HepG2 (cell line): ENCODE data around the gene AP3M1. TPM values are rescaled to one million over a fixed set of nuclear protein-coding genes. Genes with fewer than 3 reads are reported as not detected.

Source experiments
- ATAC-seq: fragments of 200-7000 bp; cut with Tn5 transposase; 3 replicates; pipeline ENCODE4 v1.9.1; 2020; ENCODE audit warnings: mild to moderate bottlenecking, moderate library complexity
- BruUV-seq: library from RNA; stranded (reverse); fragments of 400-500 nt; replicated peaks from 2 replicates; lab custom pipeline; 2021; lab: Mats Ljungman, UMichigan
- CTCF ChIA-PET: fragments of 300-600 bp; formaldehyde crosslinking; extraction: SDS; loops from one replicate; lab custom pipeline; 2021; ENCODE audit warnings: low total read pairs, inconsistent platforms, low intra/inter-chr PET ratio; lab: Yijun Ruan, JAX
- POLR2A ChIA-PET: fragments of 350-600 bp; sonication (Branson Sonifier 250); formaldehyde crosslinking; loops from one replicate; lab custom pipeline; 2020; ENCODE audit warnings: antibody characterized with exemption, inconsistent platforms; lab: Yijun Ruan, JAX
- DNase-seq: peaks from one replicate; pipeline ENCODE4 v3.0.0-alpha.2; 2015; ENCODE audit warnings: low spot score
- FAIRE-seq: peaks from 3 replicates; lab custom pipeline; 2011; peaks lifted over from hg19 to GRCh38; lab: Jason Lieb, UNC
- H2AFZ ChIP-seq: one replicate; pipeline ENCODE4 v1.6.1; 2011; ENCODE audit warnings: low read length, inconsistent platforms
- H3K27ac ChIP-seq: fragments of 300-600 bp; 3 replicates; pipeline ENCODE4 v1.8.0; 2011; ENCODE audit warnings: mixed run types, mild to moderate bottlenecking, mixed read lengths, low read length, inconsistent platforms; ENCODE audit not compliant: insufficient read depth; ENCODE audit errors: extremely low read length
- H3K27me3 ChIP-seq, 2 experiments: fragments of 200-600 bp in 1 of 2; 2 replicates in 1 of 2; 3 replicates in 1 of 2; pipeline versions ENCODE4 v1.6.0 to v1.8.0; 2011; ENCODE audit warnings: low read length in 2 of 2, mild to moderate bottlenecking in 2 of 2, moderate library complexity in 2 of 2, inconsistent platforms in 1 of 2; ENCODE audit not compliant: insufficient read depth in 2 of 2, control insufficient read depth in 1 of 2
- H3K36me3 ChIP-seq, 2 experiments: fragments of 200-600 bp in 1 of 2; replicated peaks in 1 of 2; 2 replicates in 1 of 2; 3 replicates in 1 of 2; pipeline versions ENCODE4 v1.5.1 to v1.8.0; 2011; ENCODE audit warnings: low read length in 2 of 2, inconsistent platforms in 1 of 2; ENCODE audit not compliant: insufficient read depth in 2 of 2, control insufficient read depth in 1 of 2
- H3K4me1 ChIP-seq: 2 replicates; pipeline ENCODE4 v1.5.1; 2012; ENCODE audit warnings: low read length, inconsistent platforms; ENCODE audit not compliant: insufficient read depth
- H3K4me2 ChIP-seq: 2 replicates; pipeline ENCODE4 v1.6.0; 2011; ENCODE audit warnings: low read depth, low read length, inconsistent platforms
- H3K4me3 ChIP-seq, 3 experiments: fragments of 200-600 bp in 1 of 3; sonication (generic), shearing (Covaris generic) in 1 of 3; replicated peaks in 1 of 3; 2 replicates each; pipeline ENCODE4 v1.5.1; 2011 to 2016; ENCODE audit warnings: low read length in 3 of 3, inconsistent platforms in 2 of 3, low read depth in 2 of 3, mild to moderate bottlenecking in 2 of 3, control low read depth in 1 of 3, mixed read lengths in 1 of 3; ENCODE audit not compliant: insufficient read depth in 1 of 3
- H3K79me2 ChIP-seq: one replicate; pipeline ENCODE4 v1.6.1; 2011; ENCODE audit warnings: low read length, inconsistent platforms; ENCODE audit not compliant: insufficient read depth
- H3K9ac ChIP-seq: 2 replicates; pipeline ENCODE4 v1.6.0; 2011; ENCODE audit warnings: mild to moderate bottlenecking, low read depth, low read length, inconsistent platforms; ENCODE audit not compliant: insufficient read depth
- H3K9me3 ChIP-seq: 2 replicates; pipeline ENCODE4 v1.5.1; 2012; ENCODE audit warnings: mild to moderate bottlenecking, low read length
- H4K20me1 ChIP-seq: 2 replicates; pipeline ENCODE4 v1.6.0; 2011; ENCODE audit warnings: inconsistent platforms, mild to moderate bottlenecking, low read length, moderate library complexity; ENCODE audit not compliant: insufficient read depth
- ATF2 ChIP-seq: sonication (generic); formaldehyde crosslinking; IDR thresholded peaks from 2 replicates; pipeline ENCODE4 v1.4.0; 2020; ENCODE audit warnings: missing genetic modification reagents
- CSRNP1 ChIP-seq: sonication (generic); formaldehyde crosslinking; IDR thresholded peaks from 2 replicates; pipeline ENCODE4 v1.8.1; 2023; ENCODE audit warnings: mild to moderate bottlenecking, missing genetic modification reagents
- GMEB2 ChIP-seq: IDR thresholded peaks from 2 replicates; pipeline ENCODE4 v1.6.1; 2016; ENCODE audit warnings: missing biosample characterization, missing genetic modification reagents, low read depth
- HOXA7 ChIP-seq: sonication (generic); formaldehyde crosslinking; IDR thresholded peaks from 2 replicates; pipeline ENCODE4 v1.8.1; 2022; ENCODE audit warnings: mild to moderate bottlenecking, missing genetic modification reagents, moderate library complexity
- MIER2 ChIP-seq: IDR thresholded peaks from 2 replicates; pipeline ENCODE4 v1.6.1; 2016; ENCODE audit warnings: missing biosample characterization, missing genetic modification reagents
- RARG ChIP-seq: sonication (generic); formaldehyde crosslinking; IDR thresholded peaks from 2 replicates; pipeline ENCODE4 v1.4.0; 2020; ENCODE audit warnings: low read depth, mild to moderate bottlenecking, missing genetic modification reagents
- SKI ChIP-seq: fragments of 450-650 bp; IDR thresholded peaks from one replicate; pipeline ENCODE4 v1.6.1; 2018; ENCODE audit warnings: mild to moderate bottlenecking; ENCODE audit not compliant: partially characterized antibody
- TCF7L2 ChIP-seq: IDR thresholded peaks from 2 replicates; pipeline ENCODE4 v1.6.1; 2011; ENCODE audit warnings: mild to moderate bottlenecking, low read depth, low read length, moderate library complexity
- U2AF1 ChIP-seq: fragments of 200-400 bp; formaldehyde crosslinking; optimal IDR thresholded peaks from 2 replicates; pipeline ENCODE3; 2017; ENCODE audit warnings: mild to moderate bottlenecking, low read depth, low read length
- ZBTB49 ChIP-seq: sonication (generic); formaldehyde crosslinking; IDR thresholded peaks from 2 replicates; pipeline ENCODE4 v1.4.0; 2020; ENCODE audit warnings: missing genetic modification reagents, borderline replicate concordance
- ZNF780A ChIP-seq: sonication (generic); formaldehyde crosslinking; IDR thresholded peaks from 2 replicates; pipeline ENCODE4 v1.8.0; 2022; ENCODE audit warnings: mild to moderate bottlenecking, missing genetic modification reagents, moderate library complexity
- ZSCAN9 ChIP-seq: IDR thresholded peaks from 2 replicates; pipeline ENCODE4 v1.6.1; 2016; ENCODE audit warnings: borderline replicate concordance
- WGBS: methylation state at CpG from one replicate; pipeline ENCODE4 v1.1.6; 2017; ENCODE audit warnings: low lambda C conversion rate; 5-methylcytosine and 5-hydroxymethylcytosine counted together
- in situ Hi-C: cut with HindIII; loops from 2 replicates; pipeline ENCODE4 v1.10.0; 2017; ENCODE audit warnings: low pct_unique_long_range_greater_than_20kb; ENCODE audit not compliant: extremely low pct_ligation_motif_present
- intact Hi-C: fragments of 100-400 bp; cut with micrococcal nuclease; formaldehyde crosslinking; loops from one replicate; pipeline ENCODE4 v1.10.0; 2022; ENCODE audit not compliant: unreplicated experiment
- polyA plus RNA-seq, 8 experiments: library from polyadenylated mRNA; depleted of rRNA in 3 of 8; stranded (reverse) in 7 of 8; unstranded in 1 of 8; fragments of >200 nt; fragmentation: Illumina TruSeq in 4 of 8; extraction: Trizol in 4 of 8; gene quantifications; 2 replicates each; pipeline versions ENCODE4 v1.2.1 to v1.2.3, GENCODE V29; 2011 to 2016; ENCODE audit warnings: low read depth in 4 of 8, missing spikeins in 1 of 8, mixed read lengths in 1 of 8; ENCODE audit not compliant: insufficient read depth in 1 of 8
- total RNA-seq, 5 experiments: library from RNA; depleted of rRNA; stranded (reverse); fragments of >200 nt; fragmentation: Illumina TruSeq; extraction: Trizol; gene quantifications; 2 replicates each; pipeline ENCODE4 v1.2.3, GENCODE V29; 2016; ENCODE audit warnings: low read depth in 1 of 5

The AP3M1 gene
- total and polyA plus RNA-seq, 2 of the 13 experiments (the other 11 are each of a cell fraction or from before 2014, with no cell fraction given): 29.0 to 31.6 TPM

- WGBS: 100% methylated on average over 3 of the region's 3 CpGs
- no peak for ATAC-seq
- Histone ChIP-seq H3K4me2 (no peak overlapping the region), H3K36me3 (peaks cover 0 to 3% of the 10 kb centered on the region in 2 experiments; a peak in 1 of 5 replicates), H3K9me3 (no peaks in the 10 kb centered on the region), H3K9ac (no peak overlapping the region), H3K4me1 (peaks cover 21% of the 10 kb centered on the region), H3K79me2 (peaks cover 39% of the 10 kb centered on the region), H3K27me3 (no peaks in the 10 kb centered on the region), H3K4me3 (no peak overlapping the region), H4K20me1 (no peaks in the 10 kb centered on the region), H2AFZ (no peak overlapping the region), H3K27ac (no peak overlapping the region)
- POLR2A ChIA-PET: no interaction called here
- CTCF ChIA-PET: no interaction called here
- in situ Hi-C loops (no loop called here), intact Hi-C loops (no loop called here)
- BruUV-seq: no TSS peak
- DNase-seq: no peak
- TF ChIP-seq HOXA7 (CRISPR knock-in tag): no peak
- no peak for TF ChIP-seq CSRNP1
- no peak for TF ChIP-seq RARG (CRISPR knock-in tag)
- TF ChIP-seq SKI: no peak
- TF ChIP-seq ZSCAN9 (CRISPR knock-in tag): no peak
- TF ChIP-seq U2AF1: no peak
- no peak for FAIRE-seq
These were observed 9.4 kb upstream of the AP3M1 start for GRCh38 chr10:74160013-74160412.

- Histone ChIP-seq H3K4me2 (no peak overlapping the region), H3K9ac (no peak overlapping the region), H2AFZ (no peak overlapping the region), H3K36me3 (peaks cover 0 to 3% of the 10 kb centered on the region in 2 experiments; a peak in 1 of 5 replicates), H4K20me1 (no peaks in the 10 kb centered on the region), H3K9me3 (no peaks in the 10 kb centered on the region), H3K4me1 (peaks cover 38% of the 10 kb centered on the region), H3K27me3 (no peaks in the 10 kb centered on the region), H3K27ac (no peak overlapping the region), H3K79me2 (peaks cover 67% of the 10 kb centered on the region), H3K4me3 (no peak overlapping the region)
- 88% methylated on average over 2 of the region's 2 CpGs for WGBS
- ChIA-PET POLR2A (interaction anchor here (1.3 to 1.4 kb wide), 2 partner anchors 18 to 20 kb away, joined by 3 to 4 read pairs; no protein-coding TSS in a partner anchor), CTCF (no interaction called here)
- ATAC-seq: no peak
- in situ Hi-C loops (no loop called here), intact Hi-C loops (loop anchor here (10.0 kb wide), 1 partner anchor 58 kb away; no protein-coding TSS in a partner anchor)
- no peak for DNase-seq
- FAIRE-seq: no peak
- no TSS peak for BruUV-seq
- TF ChIP-seq TCF7L2 (no peak), GMEB2 (CRISPR knock-in tag) (no peak), ZNF780A (CRISPR knock-in tag) (no peak), ZBTB49 (CRISPR knock-in tag) (no peak), ATF2 (CRISPR knock-in tag) (no peak), MIER2 (CRISPR knock-in tag) (no peak)
These were observed 6.3 kb upstream of the AP3M1 start for GRCh38 chr10:74156919-74157289.
